Cardiac muscle cell (in vitro differentiated cells and primary cell): Measurements from ENCODE around the gene CLASP1. TPM values are rescaled to one million over a fixed set of nuclear protein-coding genes. Genes with fewer than 3 reads are reported as not detected.
A peak's percentile ranks its signal among the peaks of the same experiment; 100 is the strongest.

Source experiments
- DNase-seq, 2 donors: peaks; one replicate each; pipeline versions ENCODE4 v3.0.0 to v3.0.0-alpha.2; 2010 to 2017; ENCODE audit warnings: low read depth in 1 of 2, low spot score in 1 of 2
- H3K27ac ChIP-seq: fragments of 200-600 bp; sonication (generic); 2 replicates; pipeline ENCODE4 v1.5.1; 2016
- H3K27me3 ChIP-seq: fragments of 200-600 bp; sonication (generic); 2 replicates; pipeline ENCODE4 v1.6.0; 2016; ENCODE audit warnings: control low read depth
- H3K36me3 ChIP-seq: fragments of 200-600 bp; sonication (generic); 2 replicates; pipeline ENCODE4 v1.5.1; 2016; ENCODE audit warnings: control low read depth
- H3K4me1 ChIP-seq: fragments of 200-600 bp; sonication (generic); 2 replicates; pipeline ENCODE4 v1.8.1; 2017; ENCODE audit warnings: low read depth, mild to moderate bottlenecking, mixed run types
- H3K4me3 ChIP-seq: fragments of 200-600 bp; sonication (generic); 2 replicates; pipeline ENCODE4 v1.5.1; 2016; ENCODE audit warnings: mild to moderate bottlenecking
- H3K9me3 ChIP-seq: fragments of 200-600 bp; sonication (generic); 2 replicates; pipeline ENCODE4 v1.5.1; 2017; ENCODE audit warnings: low read depth, mild to moderate bottlenecking, control low read depth
- CTCF ChIP-seq: IDR thresholded peaks from 2 replicates; pipeline ENCODE4 v1.5.1; 2012; ENCODE audit warnings: low read depth, mild to moderate bottlenecking, low read length
- polyA plus RNA-seq: library from polyadenylated mRNA; unstranded; fragments of >200 nt; fragmentation: Nextera tagmentation; extraction: Ambion mirVana; gene quantifications from 2 replicates; pipeline ENCODE4 v1.2.1, GENCODE V29; 2016
- total RNA-seq: library from RNA; depleted of rRNA; stranded (reverse); fragments of >200 nt; gene quantifications from 2 replicates; pipeline ENCODE4 v1.2.3, GENCODE V29; 2016

CLASP1 gene
- total and polyA plus RNA-seq, 2 experiments from 2014 or later, result 24.8 to 53.0 TPM

- Histone ChIP-seq H3K27me3 (no peaks in the 10 kb centered on the region), H3K4me1 (no peaks in the 10 kb centered on the region), H3K27ac (no peak overlapping the region), H3K36me3 (peaks cover 37% of the 10 kb centered on the region), H3K4me3 (no peak overlapping the region), H3K9me3 (no peaks in the 10 kb centered on the region)
- peak in 1 of 2 donors; percentile 54 for DNase-seq
- TF ChIP-seq CTCF, result no peak
Observed at GRCh38 chr2:121360566-121361300, 288.5 kb downstream of the CLASP1 start.

- no peaks in the 10 kb centered on the region for H3K4me1 ChIP-seq
- TF ChIP-seq CTCF, result no peak
- H3K27me3 ChIP-seq, result no peaks in the 10 kb centered on the region
- H3K36me3 ChIP-seq, result peaks cover 36% of the 10 kb centered on the region
- no peak overlapping the region for H3K27ac ChIP-seq
- H3K4me3 ChIP-seq, result no peak overlapping the region
- no peaks in the 10 kb centered on the region for H3K9me3 ChIP-seq
- DNase-seq, result no peak
Observed at GRCh38 chr2:121359716-121360565, 289.3 kb downstream of the CLASP1 start.

- TF ChIP-seq CTCF, result no peak
- Histone ChIP-seq H3K27me3 (no peaks in the 10 kb centered on the region), H3K4me1 (no peaks in the 10 kb centered on the region), H3K9me3 (no peaks in the 10 kb centered on the region), H3K4me3 (no peak overlapping the region), H3K27ac (no peak overlapping the region), H3K36me3 (peaks cover 28% of the 10 kb centered on the region)
- DNase-seq, result no peak
Observed at GRCh38 chr2:121359170-121359569, 290.1 kb downstream of the CLASP1 start.

GRCh38 chr2:121358291-121358690, 291.0 kb downstream of the CLASP1 start:
- no peaks in the 10 kb centered on the region for H3K4me1 ChIP-seq
- peaks cover 20% of the 10 kb centered on the region for H3K36me3 ChIP-seq
- H3K4me3 ChIP-seq, result no peak overlapping the region
- TF ChIP-seq CTCF, result no peak
- no peak for DNase-seq
- no peak overlapping the region for H3K27ac ChIP-seq
- H3K9me3 ChIP-seq, result no peaks in the 10 kb centered on the region
- no peaks in the 10 kb centered on the region for H3K27me3 ChIP-seq

GRCh38 chr2:121356058-121356640, 293.1 kb downstream of the CLASP1 start:
- Histone ChIP-seq H3K4me3 (no peak overlapping the region), H3K27ac (no peak overlapping the region), H3K36me3 (peaks cover 21% of the 10 kb centered on the region), H3K9me3 (no peaks in the 10 kb centered on the region), H3K27me3 (no peaks in the 10 kb centered on the region), H3K4me1 (no peaks in the 10 kb centered on the region)
- peak; percentile 89 for TF ChIP-seq CTCF
- DNase-seq, result peak; percentile 80 to 81
